NCI-H524 (cell line): Measurements from ENCODE around the gene LRMDA.

Source experiments
- DNase-seq, 2 experiments: peaks; one replicate each; lab custom pipeline; 2025; lab: John Stamatoyannopoulos, UW

The LRMDA gene

GRCh38 chr10:75476985-75477384 lies 45.6 kb downstream of the LRMDA start:
- no peak for DNase-seq

- DNase-seq: no peak
These were observed 46.3 kb downstream of the LRMDA start for GRCh38 chr10:75477680-75478079.

DNA sequence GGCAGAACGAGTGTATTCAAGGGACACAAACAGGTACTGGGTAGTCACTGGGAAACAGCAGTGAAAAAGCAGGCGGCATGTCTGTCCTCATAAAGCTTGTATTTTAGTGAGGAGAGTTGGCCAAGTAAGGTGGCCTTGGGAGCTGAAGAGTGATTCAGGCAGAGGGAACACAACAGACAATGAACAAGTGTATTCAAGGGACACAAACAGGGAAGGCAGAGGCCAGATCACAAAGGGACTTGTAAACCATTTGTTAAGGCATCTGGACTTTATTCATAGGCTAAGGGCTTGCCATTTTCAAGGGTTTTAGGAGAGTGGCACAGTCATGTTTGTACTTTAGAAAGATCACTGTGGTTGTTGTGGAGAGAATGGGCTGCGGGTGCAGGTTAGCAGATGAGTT lies 49.0 kb downstream of the LRMDA start:
- DNase-seq: no peak

DNA sequence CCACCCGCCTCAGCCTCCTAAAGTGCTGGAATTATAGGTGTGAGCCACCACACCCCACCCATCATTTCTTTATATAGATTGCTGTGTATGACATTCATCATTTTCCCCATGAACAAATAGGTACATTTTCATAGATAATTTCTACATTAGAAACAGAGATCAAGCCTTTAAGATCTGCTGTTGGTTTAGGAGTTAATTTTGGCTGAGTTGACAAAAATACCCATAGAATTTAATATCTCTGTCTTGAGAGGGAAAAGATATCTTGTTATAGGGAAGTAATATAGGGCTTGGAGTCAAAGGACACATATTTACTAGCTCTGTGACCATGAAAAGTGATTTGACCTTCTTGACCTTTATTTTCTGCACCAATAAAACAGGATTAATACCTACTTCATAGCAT lies 51.8 kb downstream of the LRMDA start:
- no peak for DNase-seq

DNA sequence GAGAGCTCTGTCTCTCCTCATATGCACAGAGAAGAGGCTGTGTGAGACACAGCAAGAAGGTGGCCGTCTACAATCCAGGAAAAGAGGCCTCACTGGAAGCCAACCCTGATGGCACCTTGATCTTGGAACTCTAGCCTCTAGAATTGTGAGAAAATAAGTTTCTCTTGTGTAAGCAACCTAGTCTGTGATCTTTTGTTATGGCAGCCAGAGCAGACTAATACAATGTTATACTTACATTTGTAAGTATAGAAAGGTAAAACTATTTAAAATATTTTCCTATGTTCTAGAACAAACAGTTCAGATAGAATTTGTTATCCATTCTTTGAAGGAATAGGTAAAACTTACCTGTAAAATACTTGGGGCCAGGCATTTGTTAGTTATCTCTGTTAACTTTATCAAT lies 53.3 kb downstream of the LRMDA start:
- DNase-seq: no peak

- no peak for DNase-seq
These were observed 55.2 kb downstream of the LRMDA start for GRCh38 chr10:75486591-75486990.

DNA sequence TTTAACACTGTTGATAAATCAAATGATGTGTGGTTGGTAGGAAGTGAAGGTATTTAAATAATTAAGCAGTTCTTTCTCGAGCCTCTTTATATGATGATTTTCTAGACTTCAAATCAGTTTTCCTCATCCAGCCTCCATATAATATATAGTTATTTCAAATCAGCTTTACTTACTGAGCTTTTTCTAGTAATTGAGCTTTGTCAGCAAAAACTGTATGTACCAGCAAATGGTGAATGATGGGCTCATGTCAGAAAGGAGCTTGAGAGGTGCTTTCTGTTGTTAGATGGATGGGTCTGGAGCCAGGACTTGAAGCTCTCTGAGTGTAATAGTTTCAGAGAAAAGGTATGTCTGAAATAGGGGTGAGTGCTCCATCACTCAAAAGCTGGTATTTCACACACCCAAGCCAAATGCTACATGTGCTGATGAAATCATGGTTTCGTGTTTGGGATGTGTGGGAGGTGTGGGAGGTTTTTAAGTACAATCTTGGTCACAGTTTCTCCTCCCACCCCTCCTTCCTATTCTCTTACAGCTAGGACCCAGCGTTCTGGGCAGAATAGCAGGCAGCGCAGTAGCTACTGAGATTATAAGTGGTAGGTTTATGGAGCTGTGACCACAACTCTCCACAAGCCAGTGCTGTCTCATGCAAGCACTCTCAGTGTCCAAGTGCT lies 55.8 kb downstream of the LRMDA start:
- DNase-seq: no peak

DNA sequence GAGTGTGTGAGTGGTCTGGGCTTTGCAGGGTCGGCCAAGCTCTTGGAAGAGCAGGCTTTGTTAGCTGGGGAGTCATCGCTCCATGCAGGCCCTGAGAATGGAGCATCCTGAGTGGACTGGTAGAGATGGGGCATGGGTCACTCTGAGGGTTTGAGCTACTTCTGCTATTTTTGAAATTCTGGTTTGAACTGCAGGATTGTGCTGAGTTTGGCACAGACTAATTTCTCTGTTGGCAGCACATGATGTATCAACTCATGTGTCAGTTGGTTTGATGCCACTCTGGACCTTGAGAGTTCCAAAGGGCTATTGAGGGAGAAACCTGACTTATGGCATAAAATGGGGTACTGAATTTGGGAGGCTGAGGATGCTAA lies 56.3 kb downstream of the LRMDA start:
- DNase-seq: no peak

DNA sequence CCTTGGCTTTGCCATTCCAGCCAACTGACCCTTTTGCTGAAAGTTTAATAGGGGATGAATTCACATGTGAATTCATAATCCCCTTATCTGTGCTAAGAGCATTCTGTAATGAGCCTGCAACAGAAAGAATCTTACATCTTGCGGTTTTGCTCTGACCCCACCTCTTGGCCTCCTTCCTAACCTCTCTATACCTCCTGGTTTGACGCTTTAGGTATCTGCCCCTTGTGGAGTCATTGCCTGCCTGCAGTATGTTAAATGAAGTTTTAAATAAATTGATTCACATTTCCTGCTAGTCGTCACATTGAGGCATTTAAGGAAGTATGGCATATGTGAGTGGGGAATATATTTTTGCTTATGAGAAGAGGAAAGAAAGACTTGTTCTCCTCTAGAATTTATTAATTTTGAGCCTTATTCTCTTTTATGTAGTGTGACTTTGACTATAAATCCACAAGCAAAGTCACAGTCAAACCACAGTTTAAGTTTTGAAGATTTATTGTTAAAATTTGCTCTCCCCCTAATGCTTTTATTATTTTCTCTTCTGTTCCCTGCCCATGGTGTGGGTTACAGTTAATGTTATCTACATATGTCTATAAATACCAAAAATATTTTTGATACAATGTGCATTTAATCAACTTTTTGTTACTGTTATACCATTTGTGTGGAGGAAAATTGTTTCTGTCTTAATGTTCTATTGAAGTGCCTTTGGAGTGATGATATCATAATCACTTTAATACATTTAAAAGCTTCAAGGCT lies 60.9 kb downstream of the LRMDA start:
- no peak for DNase-seq

DNA sequence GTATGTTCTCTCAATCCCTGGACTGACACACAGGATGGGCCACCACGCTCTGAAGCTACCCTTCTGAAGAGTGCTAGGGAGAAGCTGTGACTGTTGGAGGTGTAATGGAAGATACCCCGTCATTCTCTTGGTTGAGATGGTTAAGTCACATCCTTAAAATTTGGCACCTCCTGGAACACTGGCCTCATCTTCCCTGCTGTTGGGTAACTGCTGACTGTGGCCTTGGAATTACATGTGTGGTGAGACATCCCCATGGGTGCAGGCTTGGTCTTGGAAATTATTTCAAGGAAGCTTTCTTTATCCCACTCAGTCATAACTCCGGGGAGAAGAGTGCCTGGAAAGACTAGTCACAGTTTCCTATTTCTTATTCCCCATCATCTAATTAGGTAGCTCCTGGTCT lies 62.0 kb downstream of the LRMDA start:
- no peak for DNase-seq

DNA sequence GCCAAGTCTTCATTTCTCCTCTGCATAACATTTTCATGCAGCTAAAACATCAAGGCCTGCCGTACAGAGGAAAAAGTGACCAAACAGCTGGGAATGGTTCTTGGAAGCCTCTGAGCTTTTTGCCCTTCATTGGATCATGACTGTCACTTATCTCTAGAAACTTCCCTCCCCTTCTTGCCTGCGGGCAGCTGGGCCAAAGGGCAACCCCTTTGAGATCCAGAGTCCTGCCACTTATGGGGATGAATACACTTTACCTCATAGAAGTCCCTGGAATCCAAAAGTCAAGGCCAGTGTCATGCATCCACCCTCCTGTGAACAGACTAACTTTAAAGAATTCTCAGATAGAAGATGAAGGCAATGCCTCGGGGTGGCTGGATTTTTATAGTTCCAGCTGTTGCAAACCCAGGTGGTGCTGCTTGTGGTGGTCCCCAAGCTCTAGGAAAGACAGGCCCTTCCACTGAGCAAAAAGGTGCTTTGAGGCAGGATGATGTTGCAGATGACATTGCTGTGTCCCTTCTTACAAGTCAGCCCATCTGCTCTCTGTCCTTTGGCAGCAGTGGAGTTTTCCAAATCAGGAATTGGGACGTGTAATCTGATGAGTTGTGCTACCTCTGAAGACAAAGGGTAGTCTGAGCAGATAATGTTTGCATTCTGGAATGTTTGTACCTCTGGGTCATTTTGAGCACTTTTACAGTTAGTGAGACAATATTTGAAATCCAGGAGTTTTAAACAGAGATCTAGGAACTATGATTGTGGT lies 64.2 kb downstream of the LRMDA start:
- no peak for DNase-seq

GRCh38 chr10:75496191-75496567 lies 64.8 kb downstream of the LRMDA start:
- no peak for DNase-seq

- DNase-seq: no peak
These were observed 66.8 kb downstream of the LRMDA start for GRCh38 chr10:75497997-75498883.

DNA sequence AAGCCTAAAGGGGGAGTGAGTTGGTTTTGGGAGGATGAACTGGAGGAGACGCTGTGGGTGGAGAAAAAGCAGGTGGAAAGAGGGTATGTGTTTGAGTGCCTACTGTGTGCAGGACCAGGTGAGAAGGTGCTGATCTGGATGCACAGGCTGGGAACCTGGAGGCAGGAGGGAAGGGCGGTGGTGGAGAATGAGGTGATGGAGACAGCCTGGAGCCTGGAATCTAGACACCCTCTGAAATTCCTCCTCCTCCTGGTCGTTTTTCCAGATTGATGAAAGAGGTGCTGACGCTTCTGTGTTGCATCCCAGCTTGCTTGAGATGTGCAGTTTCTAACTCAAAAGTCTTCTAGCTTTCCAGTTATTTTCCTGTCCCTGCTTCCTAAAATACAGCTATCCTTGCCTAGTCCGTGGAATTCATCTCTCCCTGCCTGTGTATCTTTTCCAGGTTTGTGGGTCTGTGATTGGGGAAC lies 67.5 kb downstream of the LRMDA start:
- no peak for DNase-seq

- no peak for DNase-seq
These were observed 68.2 kb downstream of the LRMDA start for GRCh38 chr10:75499556-75500160.

- no peak for DNase-seq
These were observed 71.0 kb downstream of the LRMDA start for GRCh38 chr10:75502389-75502788.

DNA sequence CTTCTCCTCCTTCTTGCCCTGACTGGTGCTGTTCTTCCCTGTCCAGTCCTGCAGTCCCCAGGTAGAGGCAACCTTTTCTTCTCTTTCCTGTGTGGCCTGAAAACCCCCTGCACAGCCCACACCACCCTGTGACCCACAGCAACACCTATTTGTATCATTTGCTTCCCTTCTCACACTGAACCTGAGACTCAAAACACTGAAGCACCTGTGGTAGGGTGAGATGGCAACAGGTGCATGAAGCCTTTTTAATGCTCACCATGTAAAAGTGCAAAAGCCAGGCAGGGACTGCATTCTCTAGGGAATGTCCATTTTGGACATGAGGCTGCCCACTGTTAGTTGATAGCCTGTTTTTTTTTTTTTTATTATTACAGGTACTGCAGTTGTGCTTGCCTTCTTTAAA lies 71.4 kb downstream of the LRMDA start:
- no peak for DNase-seq

GRCh38 chr10:75505293-75505692 lies 73.9 kb downstream of the LRMDA start:
- no peak for DNase-seq

DNA sequence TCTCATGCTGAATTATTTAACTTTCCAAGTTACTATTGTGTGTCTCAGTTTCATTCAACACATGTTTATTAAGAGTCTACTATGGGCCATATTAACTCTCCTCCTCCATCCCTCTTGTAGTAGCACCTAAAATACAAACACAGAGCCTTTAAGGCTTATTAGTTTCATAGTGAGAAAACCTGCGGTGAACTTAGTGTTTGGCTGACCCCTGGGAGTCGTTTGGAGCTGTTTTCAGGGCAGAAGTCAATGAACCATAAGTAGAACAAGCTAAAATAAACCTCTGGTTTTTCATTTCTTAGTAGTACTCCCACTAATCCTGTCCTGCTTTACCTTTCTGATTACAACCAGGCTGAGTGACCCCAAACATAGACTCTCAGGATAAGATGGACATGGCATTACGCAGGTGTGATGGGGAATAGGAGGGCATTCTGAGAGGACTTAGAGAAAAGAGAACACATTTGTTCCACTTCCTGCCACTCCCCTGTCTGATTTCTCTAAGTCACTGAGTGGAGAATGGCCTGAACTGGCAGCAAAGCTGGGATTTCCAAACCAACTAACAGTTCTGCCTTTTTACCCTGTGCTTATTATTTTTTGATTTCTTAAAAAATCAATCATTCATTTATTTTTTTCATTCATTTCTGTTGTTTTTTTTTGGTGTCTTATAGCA lies 74.5 kb downstream of the LRMDA start:
- no peak for DNase-seq

DNA sequence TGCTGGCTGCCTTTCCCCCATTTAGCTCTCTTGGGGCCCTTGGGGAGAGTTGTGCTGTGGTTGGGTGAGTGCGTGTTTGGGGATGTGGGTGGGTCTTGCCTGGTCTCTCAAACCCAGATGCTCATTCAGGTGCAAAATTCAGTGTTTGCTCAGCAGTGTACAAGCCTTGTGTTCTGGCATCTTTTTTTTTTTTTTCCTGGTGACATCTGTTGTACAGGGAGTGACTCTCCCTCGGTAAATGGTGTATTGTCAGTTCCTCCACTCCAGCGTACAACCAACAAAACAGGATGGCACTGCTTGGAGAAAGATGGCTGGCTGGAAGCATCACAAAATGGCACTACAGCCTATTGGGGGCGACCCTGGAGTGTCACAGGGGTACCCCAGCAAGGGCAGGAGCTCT lies 75.5 kb downstream of the LRMDA start:
- no peak for DNase-seq

GRCh38 chr10:75507469-75507868 lies 76.0 kb downstream of the LRMDA start:
- DNase-seq: no peak
